HG03135 (cell line): ENCODE measurements around the gene C8G.

Source experiments
- ATAC-seq: cut with Tn5 transposase; IDR thresholded peaks from one replicate; pipeline ENCODE4 v1.9.1; 2021; ENCODE audit warnings: mild to moderate bottlenecking, moderate library complexity; ENCODE audit not compliant: unreplicated experiment

C8G gene

DNA sequence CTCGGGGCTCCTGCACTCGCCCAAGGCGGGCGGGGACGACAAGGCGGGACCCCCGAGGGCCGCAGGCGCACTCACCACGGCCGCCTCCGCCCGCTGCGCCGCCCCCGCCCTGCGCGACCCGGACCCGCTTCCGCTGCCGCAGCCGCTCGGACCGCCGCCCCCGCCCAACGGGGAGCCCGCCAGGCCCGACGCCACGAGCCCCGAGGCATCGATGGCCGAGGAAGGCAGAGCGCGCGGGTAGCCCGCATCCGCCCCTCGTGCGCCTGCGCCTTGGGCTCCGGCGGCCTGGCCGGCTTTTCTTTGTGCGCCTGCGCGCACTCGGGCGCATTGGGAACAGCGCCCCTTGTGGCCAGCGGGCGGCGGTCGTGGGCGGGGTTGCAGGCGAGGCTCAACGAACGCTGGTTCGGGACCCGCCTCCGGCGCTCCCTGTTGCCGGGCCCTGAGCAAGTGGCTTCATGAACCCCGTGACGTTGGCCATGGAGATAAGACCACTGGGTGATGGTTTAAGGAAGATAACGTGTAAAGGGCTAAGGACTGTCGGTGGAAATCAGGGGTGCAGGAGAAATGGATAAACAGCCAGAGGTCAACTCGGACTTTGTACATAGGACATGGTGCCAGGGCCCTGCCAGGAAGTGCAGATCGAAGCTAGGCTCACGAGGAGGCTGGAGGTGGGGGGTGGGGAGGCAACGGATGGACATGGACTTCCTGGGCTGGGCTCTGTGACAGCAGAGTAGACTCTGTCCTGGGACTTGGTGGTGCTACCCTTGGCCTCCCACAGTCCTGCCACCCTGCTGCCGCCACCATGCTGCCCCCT, at the start of gene C8G, which contains the start of gene FBXW5:
Gene C8G (plus strand): TSS at position 725 of the 814 bp plus-strand sequence. CDS start 78 bp downstream, at position 803.
Gene FBXW5 (minus strand): TSS at position 220 of the 814 bp plus-strand sequence. CDS start 655 bp downstream, outside the sequence.
- ATAC-seq, result peak; percentile 69

DNA sequence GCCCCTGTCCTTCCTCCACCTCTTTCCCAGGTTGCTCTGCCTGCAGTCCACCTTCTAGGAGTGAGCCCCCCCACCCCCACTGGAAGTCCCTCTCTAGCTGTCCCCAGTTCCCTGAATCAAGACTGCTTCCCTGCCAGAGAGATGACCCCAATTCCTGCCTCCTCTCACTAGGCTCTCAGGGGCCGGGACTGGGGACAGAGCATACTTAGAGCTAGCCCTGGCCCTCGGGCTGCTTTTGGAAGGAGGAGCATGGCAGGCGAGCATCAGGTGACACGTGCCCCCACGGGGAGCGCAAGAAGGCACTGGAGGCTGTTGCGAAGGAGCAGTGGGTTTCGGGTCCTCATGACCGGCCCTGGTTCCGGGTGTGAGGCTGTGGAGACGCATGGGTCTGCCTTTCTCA, 49.0 kb upstream of the C8G start:
- no peak for ATAC-seq

DNA sequence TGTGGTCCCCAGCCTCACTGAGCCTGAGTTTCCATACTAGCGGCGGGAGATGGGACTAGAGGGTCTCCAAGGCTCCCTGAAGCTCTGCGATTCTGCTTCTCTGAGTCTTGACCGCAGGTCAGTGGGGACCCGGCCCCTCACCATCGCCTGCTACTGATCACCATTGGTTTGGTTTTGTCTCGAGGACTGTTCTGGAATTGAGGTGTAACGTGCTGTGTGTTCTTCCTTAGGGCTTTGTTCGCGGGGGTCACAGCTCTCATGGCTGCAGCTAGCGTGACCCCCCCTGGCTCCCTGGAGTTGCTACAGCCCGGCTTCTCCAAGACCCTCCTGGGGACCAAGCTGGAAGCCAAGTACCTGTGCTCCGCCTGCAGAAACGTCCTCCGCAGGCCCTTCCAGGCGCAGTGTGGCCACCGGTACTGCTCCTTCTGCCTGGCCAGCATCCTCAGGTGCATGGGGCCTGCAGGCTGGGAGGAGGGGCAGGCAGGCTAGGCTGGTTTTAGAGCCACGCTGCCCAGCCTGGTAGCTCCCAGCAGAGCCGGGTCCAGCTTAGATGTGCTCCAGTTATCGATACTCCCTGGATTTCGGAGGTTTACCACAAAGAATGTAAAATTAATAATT, 46.5 kb upstream of the C8G start:
- ATAC-seq, result no peak

DNA sequence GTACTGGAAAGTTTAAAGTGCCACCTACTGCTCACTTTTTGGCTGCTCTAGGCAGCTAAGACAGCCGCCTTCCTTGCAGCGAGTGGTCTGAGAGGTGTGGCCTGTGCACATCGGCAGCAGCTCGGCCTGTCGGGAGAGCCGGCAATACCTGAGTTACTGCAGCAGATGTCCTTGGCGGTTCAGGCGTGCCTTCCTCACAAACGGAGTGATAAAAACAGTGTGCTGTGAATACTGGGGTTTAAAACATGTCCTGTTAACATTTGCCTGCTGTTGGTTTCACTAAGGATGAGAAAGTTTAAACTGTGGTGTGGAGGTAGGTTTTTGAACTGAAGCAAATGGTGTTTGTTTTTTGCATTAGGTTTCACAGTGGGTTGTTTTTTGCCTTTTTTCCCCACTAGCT, 45.8 kb upstream of the C8G start:
- ATAC-seq, result no peak

DNA sequence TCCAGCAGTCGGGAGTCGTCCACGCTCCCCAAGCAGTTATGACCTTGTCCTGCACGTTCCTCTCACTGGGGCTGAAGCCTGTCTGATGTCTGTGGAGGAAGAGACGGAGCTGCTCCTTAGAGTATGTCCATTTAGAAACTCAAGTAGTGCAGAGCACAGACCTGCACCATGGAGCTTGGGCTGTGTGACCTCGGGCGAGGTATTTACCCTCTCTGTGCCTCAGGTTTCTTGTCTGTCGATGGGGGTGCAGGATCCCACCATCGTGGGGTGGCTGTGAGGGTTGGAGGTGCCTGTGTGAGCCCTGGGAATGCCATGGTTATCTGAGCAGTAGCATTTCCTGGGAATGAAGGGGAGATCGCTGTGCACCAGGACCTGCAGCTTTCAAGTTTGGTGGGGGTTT, 44.5 kb upstream of the C8G start:
- ATAC-seq, result no peak

DNA sequence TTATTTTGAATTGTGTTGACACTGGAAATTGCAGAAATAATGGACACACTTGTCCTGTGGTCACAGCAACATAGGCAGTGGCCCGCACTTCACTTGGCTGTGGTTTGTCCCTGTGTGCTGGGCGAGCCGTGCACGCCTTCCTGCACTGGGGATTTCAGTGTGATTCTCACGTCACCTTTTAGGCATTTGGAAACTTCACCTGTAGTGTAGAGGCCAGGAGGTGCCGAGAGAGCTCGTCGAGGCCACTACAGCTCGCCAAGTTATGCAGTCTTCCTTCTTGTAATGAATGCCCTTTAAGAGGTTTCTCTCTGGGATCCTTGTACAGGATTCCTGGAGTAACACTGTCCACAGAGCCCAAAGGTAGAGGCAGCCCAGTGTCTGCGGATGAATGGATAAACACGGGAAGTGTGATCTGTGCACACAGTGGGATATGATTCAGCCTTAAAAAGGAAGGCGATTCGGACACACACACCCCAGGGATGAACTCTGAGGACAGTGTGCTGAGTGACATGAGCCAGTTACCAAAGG, 44.0 kb upstream of the C8G start:
- no peak for ATAC-seq

DNA sequence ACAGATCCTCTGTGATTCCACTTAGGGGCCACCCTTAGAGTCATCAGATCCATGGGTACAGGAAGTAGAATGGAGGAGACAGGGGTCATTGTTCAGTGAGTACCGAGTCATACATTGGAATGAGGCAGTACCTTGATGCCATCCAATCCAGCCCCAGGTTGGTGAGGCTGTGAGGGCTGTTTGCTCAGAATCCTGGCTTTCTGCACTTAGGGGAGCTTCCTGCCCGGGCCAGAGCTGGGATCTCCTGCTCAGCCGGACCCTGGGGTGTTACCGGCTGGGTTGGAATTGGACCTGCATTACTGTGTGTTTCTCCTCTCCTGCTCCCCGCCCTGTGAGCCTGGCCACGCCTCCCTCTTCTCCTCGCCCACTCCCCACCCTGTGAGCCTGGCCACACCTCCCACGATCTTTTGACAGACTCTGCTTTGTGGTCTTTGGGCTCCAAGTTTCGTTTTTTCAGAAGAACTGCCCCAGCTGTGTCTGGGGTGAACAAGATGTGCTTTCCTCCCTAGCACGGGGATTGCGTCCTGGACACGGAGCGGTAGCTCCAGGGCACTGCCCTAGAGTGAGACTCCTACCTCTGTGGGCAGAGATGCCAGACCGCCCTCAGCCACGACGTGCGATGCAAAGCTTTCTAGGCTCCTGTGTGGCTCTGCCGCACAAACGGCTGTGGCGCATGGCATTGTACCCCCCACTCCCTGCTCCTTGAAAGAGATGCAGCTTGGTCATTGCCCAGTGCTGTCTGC, 43.4 kb upstream of the C8G start:
- peak; percentile 45 for ATAC-seq

DNA sequence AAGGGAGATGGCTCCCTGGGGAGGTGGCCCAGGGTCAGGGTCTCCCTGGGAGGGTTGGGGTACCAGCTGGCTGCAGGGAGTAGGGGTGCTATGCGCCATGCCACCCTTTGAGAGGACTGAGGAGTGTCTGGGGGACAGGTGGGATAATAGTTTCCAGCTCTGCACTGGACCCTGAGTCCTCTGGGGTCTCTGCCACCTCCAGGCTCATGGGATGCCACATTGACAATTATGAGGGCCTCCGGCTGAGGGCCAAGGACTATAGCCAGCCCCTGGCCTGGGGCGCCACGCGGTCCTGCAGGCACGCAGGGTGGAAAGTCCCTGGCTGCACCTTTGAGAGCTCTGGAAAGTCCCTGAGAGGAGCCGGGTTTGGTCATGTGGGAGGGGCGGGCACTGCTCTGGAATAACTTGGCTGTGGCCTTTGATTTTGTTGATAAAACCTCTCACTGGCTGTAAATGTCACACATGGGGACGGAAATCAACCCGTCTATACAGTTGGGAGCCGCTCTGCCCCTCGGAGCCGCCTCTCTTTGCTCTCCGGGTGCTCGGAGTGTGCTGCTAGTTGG, 42.7 kb upstream of the C8G start:
- peak; percentile 59 for ATAC-seq

DNA sequence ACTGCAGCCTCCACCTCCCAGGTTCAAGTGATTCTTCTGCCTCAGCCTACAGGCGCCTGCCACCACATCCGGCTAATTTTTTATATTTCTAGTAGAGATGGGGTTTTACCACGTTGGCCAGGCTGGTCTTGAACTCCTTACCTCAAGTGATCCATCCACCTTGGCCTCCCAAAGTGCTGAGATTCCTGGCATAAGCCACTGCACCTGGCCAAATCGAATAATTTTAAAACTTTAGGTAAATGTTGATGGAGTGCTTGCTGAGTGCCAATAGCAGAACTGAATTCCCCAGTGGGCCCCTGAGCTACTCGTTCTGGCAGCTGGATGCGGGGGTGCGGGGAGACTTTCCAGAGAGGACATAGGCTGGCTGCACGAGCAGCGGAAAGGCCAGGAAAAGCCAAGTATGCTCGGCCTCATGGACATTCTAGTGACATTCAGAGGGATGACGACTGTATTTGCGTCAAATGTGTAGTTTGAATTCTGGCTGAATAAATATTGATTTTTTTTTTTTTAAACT, 41.9 kb upstream of the C8G start:
- no peak for ATAC-seq

DNA sequence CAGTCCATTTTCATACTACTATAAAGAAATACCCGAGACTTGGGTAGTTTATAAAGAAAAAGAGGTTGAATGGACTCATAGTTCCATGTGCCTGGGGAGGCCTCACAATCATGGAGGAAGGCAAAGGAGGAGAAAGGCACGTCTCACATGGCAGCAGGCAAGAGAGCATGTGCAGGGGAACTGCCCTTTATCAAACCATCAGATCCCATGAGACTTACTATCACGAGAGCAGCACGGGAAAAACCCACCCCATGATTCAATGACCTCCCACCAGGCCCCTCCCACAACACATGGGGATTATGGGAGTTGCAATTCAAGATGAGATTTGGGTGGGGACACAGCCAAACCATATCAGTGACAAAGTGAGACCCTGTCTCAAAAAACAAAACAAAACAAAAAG, 38.8 kb upstream of the C8G start:
- ATAC-seq, result no peak

DNA sequence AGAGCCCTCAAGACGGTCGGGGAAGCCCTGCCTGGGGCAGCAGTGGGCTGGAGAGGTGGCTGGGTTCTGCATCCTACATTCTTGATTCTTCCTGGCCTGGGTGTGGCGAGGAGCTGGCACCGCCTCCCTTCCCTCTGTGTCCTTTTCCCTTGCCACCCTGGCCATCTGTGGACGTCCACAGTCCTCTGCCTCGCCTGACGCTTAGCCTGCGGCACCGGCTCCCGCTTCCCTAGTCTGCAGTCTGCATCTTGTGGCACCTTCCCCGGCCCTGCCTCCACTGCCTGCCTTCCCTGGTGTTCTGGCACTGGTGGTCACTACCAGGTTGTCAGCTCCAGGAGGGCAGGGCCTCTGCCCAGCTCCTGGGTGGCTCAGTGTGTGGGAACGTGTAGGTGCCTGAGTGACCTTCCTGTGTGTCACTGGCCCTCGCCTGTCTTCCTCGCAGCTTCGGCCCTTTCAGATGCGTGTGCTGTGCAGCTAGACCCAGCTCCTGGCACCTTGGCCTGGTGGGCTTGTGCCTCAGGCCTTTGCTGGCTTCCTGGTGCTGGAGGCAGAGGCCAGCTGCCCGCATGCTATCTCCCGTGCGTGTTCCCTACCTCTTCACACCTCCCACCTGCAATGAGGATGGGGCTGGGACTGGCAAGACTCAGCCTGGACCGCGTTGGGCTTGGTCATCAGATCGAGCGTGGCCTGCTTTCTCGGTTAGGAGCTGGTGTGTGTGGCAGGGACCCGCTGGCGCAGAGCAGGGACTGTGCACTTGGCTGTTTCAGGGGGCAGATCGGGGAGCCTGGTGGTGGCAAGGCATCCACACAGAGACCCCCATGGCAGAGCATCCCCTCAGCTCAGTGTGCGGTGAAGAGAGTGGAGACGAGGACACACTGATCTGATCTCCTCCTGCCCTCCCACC, 37.8 kb upstream of the C8G start:
- no peak for ATAC-seq

DNA sequence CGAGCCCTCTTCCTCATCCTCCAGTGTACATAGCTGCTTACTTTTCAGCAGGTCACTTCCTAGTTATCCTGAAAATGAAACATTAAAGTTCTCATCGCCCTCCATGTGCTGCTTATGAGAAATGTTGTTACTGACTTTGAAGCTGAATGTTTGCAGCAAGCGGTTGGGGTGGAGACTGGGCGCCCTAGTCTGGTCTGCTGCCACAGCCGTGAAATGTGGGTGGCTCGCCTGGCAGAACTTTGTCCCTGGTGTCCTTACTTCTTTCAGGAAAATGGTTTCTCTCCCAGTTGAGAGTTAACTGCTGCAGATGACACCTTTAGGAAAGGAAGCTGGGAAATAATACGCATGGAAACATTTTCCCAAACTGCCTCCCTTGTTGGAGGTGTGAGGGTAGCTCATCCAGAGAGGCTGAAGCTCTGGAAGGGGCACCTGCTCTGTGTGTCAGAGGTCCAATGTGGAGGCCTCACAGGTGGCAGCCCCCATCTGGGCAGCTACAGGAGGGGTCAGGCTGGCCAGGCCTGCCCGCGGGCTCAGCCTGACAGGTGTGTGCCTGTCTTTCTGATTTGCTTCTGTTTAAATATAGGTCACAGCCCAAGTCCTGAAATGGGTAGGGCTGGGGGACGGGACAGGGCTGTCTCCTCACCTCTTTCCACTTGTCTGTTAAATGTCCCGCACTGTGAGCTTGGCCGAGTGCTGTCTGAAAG, 34.7 kb upstream of the C8G start:
- no peak for ATAC-seq

DNA sequence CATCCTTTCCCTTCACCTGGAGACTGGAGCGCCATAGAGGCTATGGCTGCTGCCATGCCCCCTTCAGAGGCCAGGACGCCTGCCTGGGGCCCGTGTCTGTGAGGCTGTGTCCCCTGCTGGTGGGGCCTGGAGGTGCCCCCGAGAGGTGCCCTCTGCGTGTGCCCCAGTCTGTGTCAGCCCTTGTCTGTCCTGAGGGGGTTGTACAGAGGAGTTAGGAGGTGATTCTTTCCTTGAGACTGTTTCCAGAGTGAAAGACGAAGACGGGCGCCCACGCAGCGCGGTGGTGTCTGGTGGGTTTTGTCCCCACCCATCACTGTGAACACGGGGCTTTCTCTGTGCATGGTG, 34.2 kb upstream of the C8G start:
- ATAC-seq, result no peak

DNA sequence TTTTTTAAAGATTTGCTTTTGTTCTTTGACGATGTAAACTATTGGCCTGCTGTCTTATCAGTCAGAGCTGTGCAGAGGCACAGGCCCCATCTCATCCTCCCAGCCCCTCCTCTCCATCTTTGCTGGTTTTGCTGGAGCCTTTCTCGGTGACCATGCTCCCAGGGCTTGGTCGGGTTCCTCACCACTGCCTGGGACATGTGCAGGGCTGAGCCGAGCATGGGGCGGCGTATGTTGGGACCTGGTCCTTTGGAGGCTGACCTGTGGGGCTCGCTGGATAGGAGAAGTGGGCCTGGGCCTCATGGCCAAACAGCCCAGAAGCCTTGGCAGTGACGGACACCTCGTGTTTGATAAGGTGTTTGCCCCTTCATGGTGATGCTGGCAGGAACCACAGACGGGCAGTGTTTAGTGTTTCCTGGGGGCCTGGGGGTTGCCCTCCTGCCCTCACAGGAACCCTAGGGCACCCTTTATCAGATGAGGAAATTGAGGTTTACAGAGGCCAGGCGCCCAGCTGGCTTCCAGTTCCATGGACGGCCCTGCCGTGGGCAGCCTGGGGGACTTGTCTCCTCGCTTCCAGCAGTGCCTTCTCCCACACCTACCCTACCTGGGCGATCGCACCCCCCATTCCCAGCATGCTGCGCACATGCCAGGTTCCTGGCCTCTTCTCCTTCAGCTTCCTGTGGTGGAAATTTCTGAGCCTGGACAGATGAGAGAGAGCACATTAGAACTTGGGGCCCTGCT, 31.2 kb upstream of the C8G start:
- ATAC-seq, result no peak

DNA sequence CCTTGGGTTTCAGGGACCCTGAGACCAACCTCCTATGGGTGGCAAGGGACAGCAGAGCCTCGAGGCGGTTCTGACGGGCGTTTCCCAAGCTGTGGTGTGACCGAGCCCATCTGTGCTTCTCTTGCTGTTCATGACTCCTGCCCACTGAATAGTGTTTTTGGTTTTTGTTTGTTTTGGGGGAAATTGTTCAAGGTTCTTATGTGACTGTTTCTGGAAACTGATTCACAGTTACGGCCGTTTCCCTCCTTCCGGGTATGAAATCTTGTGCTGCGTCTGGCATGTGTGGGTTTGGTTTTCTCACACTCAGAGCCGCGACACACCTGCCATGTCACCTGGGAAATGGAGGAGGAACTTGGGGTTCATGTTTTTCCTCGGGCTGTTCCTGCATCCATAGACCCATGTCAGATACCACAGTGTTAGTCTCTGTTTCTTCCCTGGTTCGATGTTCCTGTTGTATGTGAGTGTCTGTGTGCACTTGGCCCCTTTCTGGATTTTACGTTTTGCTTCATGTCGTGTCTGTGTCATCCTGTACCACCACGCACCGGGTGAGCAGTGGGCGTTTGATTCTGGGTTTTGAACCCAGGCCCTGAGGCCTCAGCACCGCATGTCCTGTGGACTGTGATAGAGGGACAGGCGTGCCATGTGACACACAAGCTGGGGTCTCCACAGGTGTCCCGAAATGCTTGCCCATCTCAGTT, 29.3 kb upstream of the C8G start:
- ATAC-seq, result no peak

DNA sequence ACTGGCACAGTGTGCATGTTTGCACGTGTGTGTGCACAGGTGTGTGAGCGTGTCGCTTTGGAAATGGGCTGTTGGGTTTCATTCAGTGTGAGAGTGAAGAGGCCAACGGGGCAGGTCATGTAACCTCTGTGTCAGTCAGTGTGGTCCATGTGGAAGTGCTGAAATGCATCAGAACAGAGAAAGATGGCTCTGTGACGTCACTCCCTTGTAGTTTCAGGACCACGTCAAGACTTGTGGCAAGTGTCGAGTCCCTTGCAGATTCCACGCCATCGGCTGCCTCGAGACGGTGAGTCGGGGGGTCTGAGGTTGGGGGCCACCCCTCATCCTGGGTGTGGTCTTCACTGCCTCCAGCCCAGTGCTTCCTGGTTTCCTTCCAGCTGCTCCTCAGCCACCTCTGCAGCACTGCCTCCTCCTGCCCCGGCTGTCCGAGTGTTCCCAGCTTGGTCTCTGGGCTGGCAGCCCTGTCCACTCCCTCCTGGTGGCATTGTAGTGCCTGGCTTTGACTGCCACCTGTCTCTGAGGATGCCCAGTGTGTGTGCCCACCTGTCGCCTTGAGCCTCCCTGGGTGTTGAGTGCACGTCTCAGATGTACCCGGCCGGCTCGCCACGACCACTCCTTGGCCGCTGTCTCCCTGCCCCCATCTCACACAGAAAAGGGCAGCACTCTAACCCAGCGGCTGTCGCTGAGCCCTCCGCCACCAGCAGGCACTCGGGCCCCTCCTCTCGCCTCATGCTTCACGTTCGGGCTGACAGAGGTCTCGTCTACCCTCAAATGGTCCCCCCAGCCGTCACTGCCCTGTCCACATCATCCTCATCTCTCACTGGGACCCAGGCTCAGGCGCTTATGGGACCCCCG, 28.5 kb upstream of the C8G start:
- ATAC-seq, result no peak

DNA sequence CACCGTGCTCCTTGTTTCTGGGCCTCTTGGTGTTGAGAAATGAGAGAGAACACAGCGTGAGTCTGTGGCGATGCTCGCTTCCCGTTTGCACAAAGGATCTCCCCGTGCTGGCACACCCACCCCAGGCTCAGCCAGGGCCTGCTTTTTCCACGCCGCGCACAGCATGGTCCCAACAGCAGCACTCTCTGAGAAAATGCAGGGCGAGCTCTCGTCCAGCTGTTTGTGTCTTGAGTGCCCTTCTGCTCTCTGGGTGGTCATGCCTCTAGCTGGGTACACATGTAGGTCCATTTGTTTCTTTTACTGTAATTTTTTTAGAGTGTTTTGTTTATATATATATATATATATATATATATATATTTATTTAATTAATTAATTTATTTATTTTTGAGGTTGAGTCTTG, 27.1 kb upstream of the C8G start:
- no peak for ATAC-seq
